A549 (cell line): Measurements from ENCODE around the gene MINDY4. TPM values are rescaled to one million over a fixed set of nuclear protein-coding genes. Genes with fewer than 3 reads are reported as not detected.

Experiments
- ATAC-seq, 2 experiments: fragments of 200-7000 bp in 1 of 2; fragments of >200 bp in 1 of 2; cut with Nextera tagmentation in 1 of 2; cut with Tn5 transposase in 1 of 2; 3 replicates each; pipeline versions ENCODE4 v1.8.0 to v1.9.1; 2018 to 2020; ENCODE audit warnings: mild to moderate bottlenecking in 1 of 2, moderate library complexity in 1 of 2
- CTCF ChIA-PET: fragments of 300-600 bp; sonication (Branson Sonifier 250); formaldehyde crosslinking; extraction: SDS; loops from one replicate; lab custom pipeline; 2021; ENCODE audit warnings: antibody characterized with exemption, inconsistent platforms; lab: Yijun Ruan, JAX
- POLR2A ChIA-PET: fragments of 350-600 bp; formaldehyde crosslinking; extraction: SDS; loops from one replicate; lab custom pipeline; 2021; ENCODE audit warnings: antibody characterized with exemption, inconsistent platforms; lab: Yijun Ruan, JAX
- DNase-seq, 2 experiments: peaks; one replicate each; pipeline versions ENCODE4 v3.0.0 to v3.0.0-alpha.2; 2011 to 2016; ENCODE audit warnings: low read depth in 1 of 2, low spot score in 1 of 2
- FAIRE-seq: peaks from 2 replicates; lab custom pipeline; 2011; peaks lifted over from hg19 to GRCh38; lab: Jason Lieb, UNC
- H3K27ac ChIP-seq, 2 experiments: fragments of >200 bp; sonication (Bioruptor Twin); formaldehyde crosslinking; 3 replicates each; pipeline ENCODE4 v1.5.1; 2016 to 2017
- H3K4me1 ChIP-seq: fragments of >200 bp; sonication (Bioruptor Twin); formaldehyde crosslinking; 3 replicates; pipeline ENCODE4 v1.6.1; 2016
- H3K4me2 ChIP-seq: fragments of >200 bp; sonication (Bioruptor Twin); formaldehyde crosslinking; 3 replicates; pipeline ENCODE4 v1.6.1; 2016
- H3K4me3 ChIP-seq: fragments of >200 bp; sonication (Bioruptor Twin); formaldehyde crosslinking; 3 replicates; pipeline ENCODE4 v1.5.1; 2016
- H3K9me3 ChIP-seq: fragments of >200 bp; sonication (Bioruptor Twin); formaldehyde crosslinking; 3 replicates; pipeline ENCODE4 v1.6.1; 2016
- BHLHE40 ChIP-seq: IDR thresholded peaks from 2 replicates; pipeline ENCODE4 v1.6.1; 2012; ENCODE audit warnings: low read depth, low read length, inconsistent platforms
- EHF ChIP-seq: fragments of 250-450 bp; sonication (Bioruptor Pico); IDR thresholded peaks from 2 replicates; pipeline ENCODE4 v1.5.0; 2020; ENCODE audit warnings: mild to moderate bottlenecking
- EHMT2 ChIP-seq: fragments of 200-600 bp; sonication (generic); IDR thresholded peaks from 2 replicates; pipeline ENCODE4 v1.6.1; 2016; ENCODE audit warnings: antibody characterized with exemption, low read depth, mild to moderate bottlenecking, moderate library complexity
- ESRRA ChIP-seq: fragments of 150-350 bp; IDR thresholded peaks from 2 replicates; pipeline ENCODE4 v1.6.1; 2014; ENCODE audit warnings: mild to moderate bottlenecking, low read length, borderline replicate concordance
- FOSL2 ChIP-seq, 2 experiments: fragments of 450-650 bp in 1 of 2; fragments of >200 bp in 1 of 2; sonication (Bioruptor Twin) in 1 of 2; formaldehyde crosslinking; IDR thresholded peaks; 2 replicates each; pipeline versions ENCODE4 v1.5.0 to v1.6.1; 2016 to 2020; ENCODE audit warnings: mild to moderate bottlenecking in 1 of 2, moderate library complexity in 1 of 2
- HEYL ChIP-seq: fragments of 250-450 bp; sonication (Bioruptor Pico); IDR thresholded peaks from 2 replicates; pipeline ENCODE4 v1.8.0; 2021; ENCODE audit warnings: mild to moderate bottlenecking, moderate library complexity
- HOXB13 ChIP-seq: fragments of 250-450 bp; sonication (Bioruptor Pico); IDR thresholded peaks from 2 replicates; pipeline ENCODE4 v1.5.0; 2020; ENCODE audit warnings: low read depth, mild to moderate bottlenecking, moderate library complexity
- MAFK ChIP-seq: fragments of 450-650 bp; IDR thresholded peaks from 2 replicates; pipeline ENCODE4 v1.6.1; 2014; ENCODE audit not compliant: partially characterized antibody
- MAZ ChIP-seq: fragments of 150-350 bp; IDR thresholded peaks from 2 replicates; pipeline ENCODE4 v1.6.1; 2014; ENCODE audit warnings: antibody characterized with exemption, low read depth, low read length, borderline replicate concordance
- PHF8 ChIP-seq: fragments of 200-600 bp; sonication (generic); IDR thresholded peaks from 2 replicates; pipeline ENCODE4 v1.6.1; 2016; ENCODE audit warnings: low read depth, mild to moderate bottlenecking, antibody characterized with exemption, moderate library complexity, borderline replicate concordance
- POLR2AphosphoS2 ChIP-seq: conservative IDR thresholded peaks from 2 replicates; pipeline ENCODE4 v1.6.1; 2012; ENCODE audit warnings: low read length, improper control_type of control experiment, inconsistent platforms
- RAD21 ChIP-seq, 2 experiments: fragments of >200 bp in 1 of 2; sonication (Bioruptor Twin) in 1 of 2; formaldehyde crosslinking in 1 of 2; IDR thresholded peaks in 1 of 2; conservative IDR thresholded peaks in 1 of 2; 2 replicates in 1 of 2; 3 replicates in 1 of 2; pipeline ENCODE4 v1.6.1; 2012 to 2018; ENCODE audit warnings: inconsistent platforms in 1 of 2
- RCOR1 ChIP-seq: fragments of 150-350 bp; IDR thresholded peaks from 2 replicates; pipeline ENCODE4 v1.6.1; 2014; ENCODE audit warnings: antibody characterized with exemption, low read length, low read depth
- REST ChIP-seq: fragments of 200-600 bp; sonication (generic); IDR thresholded peaks from 2 replicates; pipeline ENCODE4 v1.6.1; 2016; ENCODE audit warnings: antibody characterized with exemption, mild to moderate bottlenecking, moderate library complexity
- RFX5 ChIP-seq: fragments of 450-650 bp; IDR thresholded peaks from 2 replicates; pipeline ENCODE4 v1.7.1; 2014; ENCODE audit warnings: antibody characterized with exemption, mild to moderate bottlenecking, moderate library complexity
- SREBF2 ChIP-seq: fragments of 450-650 bp; IDR thresholded peaks from 2 replicates; pipeline ENCODE4 v1.6.1; 2014; ENCODE audit warnings: mild to moderate bottlenecking, moderate library complexity
- TFCP2L1 ChIP-seq: fragments of 250-450 bp; sonication (Bioruptor Pico); IDR thresholded peaks from 2 replicates; pipeline ENCODE4 v1.5.0; 2021; ENCODE audit warnings: mild to moderate bottlenecking
- USF2 ChIP-seq: fragments of 450-650 bp; IDR thresholded peaks from 2 replicates; pipeline ENCODE4 v1.6.1; 2014; ENCODE audit warnings: antibody characterized with exemption
- ZC3H11A ChIP-seq: fragments of 450-650 bp; IDR thresholded peaks from 2 replicates; pipeline ENCODE4 v1.6.1; 2014; ENCODE audit warnings: antibody characterized with exemption, mild to moderate bottlenecking
- WGBS: methylation state at CpG from one replicate; pipeline ENCODE4 v1.1.6; 2017; ENCODE audit errors: missing lambda C conversion rate; 5-methylcytosine and 5-hydroxymethylcytosine counted together
- polyA plus RNA-seq, 4 experiments: library from polyadenylated mRNA; depleted of rRNA in 3 of 4; stranded (reverse); fragments of >200 nt; fragmentation: RNase III in 1 of 4; extraction: RNeasy Plus Mini Kit Qiagen cat#74134 plus additional on column Dnase treatment in 1 of 4; gene quantifications; 2 replicates in 3 of 4; 3 replicates in 1 of 4; pipeline ENCODE4 v1.2.3, GENCODE V29; 2011 to 2017
- TF ChIP-seq, protein P1 (sequence below): fragments of 250-450 bp; sonication (Bioruptor Pico); IDR thresholded peaks from 2 replicates; pipeline ENCODE4 v1.5.0; 2020; ENCODE audit warnings: low read depth, mild to moderate bottlenecking, moderate library complexity
- TF ChIP-seq, protein P2 (sequence below): fragments of >200 bp; sonication (Bioruptor Twin); formaldehyde crosslinking; IDR thresholded peaks from 3 replicates; pipeline ENCODE4 v1.6.1; 2016
- TF ChIP-seq, protein P3 (sequence below): fragments of >200 bp; sonication (Bioruptor Twin); formaldehyde crosslinking; IDR thresholded peaks from 3 replicates; pipeline ENCODE4 v1.5.1; 2016
- TF ChIP-seq, protein P4 (sequence below): IDR thresholded peaks from 2 replicates; pipeline ENCODE4 v1.6.1; 2012; ENCODE audit warnings: low read depth, borderline replicate concordance

Gene MINDY4
- polyA plus RNA-seq, 2 of the 4 experiments (the other 2 are of a cell fraction), result 1.8 to 3.6 TPM

DNA sequence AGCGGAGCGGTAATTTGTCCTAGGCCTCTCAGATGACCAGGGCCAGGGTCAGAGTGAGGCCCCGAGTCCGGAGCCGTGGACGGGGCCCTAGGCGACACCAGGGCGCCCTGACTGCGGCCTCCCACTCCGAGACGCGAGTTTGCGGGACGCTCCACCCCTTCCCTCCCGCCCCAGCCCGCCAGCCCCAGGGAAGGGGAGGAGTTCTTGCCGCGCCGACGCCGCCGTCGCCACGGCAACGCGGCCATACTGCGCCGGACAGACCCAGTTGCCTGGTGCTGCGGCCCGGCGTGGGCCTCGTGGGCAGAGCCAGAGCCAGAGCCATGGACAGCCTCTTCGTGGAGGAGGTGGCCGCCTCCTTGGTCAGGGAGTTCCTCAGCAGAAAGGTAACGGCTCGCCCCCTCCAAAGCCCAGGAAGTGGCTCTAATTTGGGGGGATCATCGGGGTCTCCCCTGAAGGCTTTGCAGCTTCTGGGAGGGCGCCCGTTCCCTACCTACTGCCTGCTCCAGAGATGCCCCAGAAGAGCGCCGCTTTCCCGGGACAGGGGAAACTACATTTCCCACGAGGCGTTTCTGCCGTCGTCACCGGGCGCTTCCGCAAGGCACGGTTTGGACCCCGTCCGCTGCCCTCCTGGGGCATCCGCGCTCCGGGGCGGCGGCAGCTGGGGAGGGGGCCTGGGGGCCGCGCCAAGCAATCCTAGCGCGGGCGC lies at the start of gene MINDY4 (continued):
- TF ChIP-seq, protein P1, sequence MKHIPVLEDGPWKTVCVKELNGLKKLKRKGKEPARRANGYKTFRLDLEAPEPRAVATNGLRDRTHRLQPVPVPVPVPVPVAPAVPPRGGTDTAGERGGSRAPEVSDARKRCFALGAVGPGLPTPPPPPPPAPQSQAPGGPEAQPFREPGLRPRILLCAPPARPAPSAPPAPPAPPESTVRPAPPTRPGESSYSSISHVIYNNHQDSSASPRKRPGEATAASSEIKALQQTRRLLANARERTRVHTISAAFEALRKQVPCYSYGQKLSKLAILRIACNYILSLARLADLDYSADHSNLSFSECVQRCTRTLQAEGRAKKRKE, result no peak
- TF ChIP-seq PHF8 (peak; percentile 70), SREBF2 (no peak), EHMT2 (no peak), BHLHE40 (no peak), RFX5 (no peak), TFCP2L1 (CRISPR knock-in tag) (0 out of 2 replicates have a peak, but pooled peaks have one; percentile 54), ESRRA (no peak), REST (no peak), FOSL2 (IDR thresholded peaks at IDR 0.05) (no peak), FOSL2 (CRISPR knock-in tag; IDR thresholded peaks at IDR 0.05) (no peak)
- TF ChIP-seq, protein P2, sequence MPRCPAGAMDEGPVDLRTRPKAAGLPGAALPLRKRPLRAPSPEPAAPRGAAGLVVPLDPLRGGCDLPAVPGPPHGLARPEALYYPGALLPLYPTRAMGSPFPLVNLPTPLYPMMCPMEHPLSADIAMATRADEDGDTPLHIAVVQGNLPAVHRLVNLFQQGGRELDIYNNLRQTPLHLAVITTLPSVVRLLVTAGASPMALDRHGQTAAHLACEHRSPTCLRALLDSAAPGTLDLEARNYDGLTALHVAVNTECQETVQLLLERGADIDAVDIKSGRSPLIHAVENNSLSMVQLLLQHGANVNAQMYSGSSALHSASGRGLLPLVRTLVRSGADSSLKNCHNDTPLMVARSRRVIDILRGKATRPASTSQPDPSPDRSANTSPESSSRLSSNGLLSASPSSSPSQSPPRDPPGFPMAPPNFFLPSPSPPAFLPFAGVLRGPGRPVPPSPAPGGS, result peak; percentile 58; the same call in 1 of the 3 replicates

DNA sequence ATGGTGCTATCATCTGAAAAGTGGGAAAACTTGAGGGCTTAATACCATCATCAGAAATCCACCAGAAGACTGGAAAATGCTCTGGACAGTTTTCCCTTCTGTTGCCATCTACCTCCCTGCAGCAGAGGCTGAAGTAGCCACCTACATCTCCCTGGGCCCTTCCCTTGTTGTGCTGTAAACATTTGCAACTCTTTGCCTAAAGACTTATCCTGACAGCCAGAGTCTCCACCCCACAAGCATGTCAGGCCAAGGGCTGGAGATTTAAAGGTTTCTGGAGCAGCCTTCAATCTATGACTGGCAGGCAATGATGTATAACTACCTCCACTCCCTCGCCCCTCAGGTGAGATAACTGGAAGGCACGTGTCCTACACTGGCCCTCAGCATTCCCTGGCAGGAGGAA lies 49.0 kb upstream of the MINDY4 start:
- ATAC-seq (no peak), FAIRE-seq (no peak), DNase-seq (no peak)
- Histone ChIP-seq H3K9me3 (peaks cover 36% of the 10 kb centered on the region), H3K4me2 (no peak overlapping the region), H3K27ac (no peak overlapping the region), H3K4me1 (peaks cover 6% of the 10 kb centered on the region; the same call in 2 of the 3 replicates), H3K4me3 (no peak overlapping the region)
- CTCF ChIA-PET, result interaction anchor here (6.3 kb wide), 1 partner anchor 18 kb away, joined by 48 read pairs; no protein-coding TSS in a partner anchor
- POLR2A ChIA-PET, result no interaction called here
- WGBS, result 0% methylated on average over 2 of the region's 2 CpGs
- no peak for TF ChIP-seq EHF (CRISPR knock-in tag)
- TF ChIP-seq RAD21 (conservative IDR thresholded peaks at IDR 0.05 in 1 of 2, IDR thresholded peaks at IDR 0.05 in 1 of 2), result no peak
- no peak for TF ChIP-seq HOXB13 (CRISPR knock-in tag)
- TF ChIP-seq, protein P3, sequence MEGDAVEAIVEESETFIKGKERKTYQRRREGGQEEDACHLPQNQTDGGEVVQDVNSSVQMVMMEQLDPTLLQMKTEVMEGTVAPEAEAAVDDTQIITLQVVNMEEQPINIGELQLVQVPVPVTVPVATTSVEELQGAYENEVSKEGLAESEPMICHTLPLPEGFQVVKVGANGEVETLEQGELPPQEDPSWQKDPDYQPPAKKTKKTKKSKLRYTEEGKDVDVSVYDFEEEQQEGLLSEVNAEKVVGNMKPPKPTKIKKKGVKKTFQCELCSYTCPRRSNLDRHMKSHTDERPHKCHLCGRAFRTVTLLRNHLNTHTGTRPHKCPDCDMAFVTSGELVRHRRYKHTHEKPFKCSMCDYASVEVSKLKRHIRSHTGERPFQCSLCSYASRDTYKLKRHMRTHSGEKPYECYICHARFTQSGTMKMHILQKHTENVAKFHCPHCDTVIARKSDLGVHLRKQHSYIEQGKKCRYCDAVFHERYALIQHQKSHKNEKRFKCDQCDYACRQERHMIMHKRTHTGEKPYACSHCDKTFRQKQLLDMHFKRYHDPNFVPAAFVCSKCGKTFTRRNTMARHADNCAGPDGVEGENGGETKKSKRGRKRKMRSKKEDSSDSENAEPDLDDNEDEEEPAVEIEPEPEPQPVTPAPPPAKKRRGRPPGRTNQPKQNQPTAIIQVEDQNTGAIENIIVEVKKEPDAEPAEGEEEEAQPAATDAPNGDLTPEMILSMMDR, result no peak
- TF ChIP-seq, protein P2, result no peak
- no peak for TF ChIP-seq ZC3H11A
- TF ChIP-seq FOSL2 (IDR thresholded peaks at IDR 0.05), result no peak
- TF ChIP-seq FOSL2 (CRISPR knock-in tag; IDR thresholded peaks at IDR 0.05), result no peak
- TF ChIP-seq, protein P4, sequence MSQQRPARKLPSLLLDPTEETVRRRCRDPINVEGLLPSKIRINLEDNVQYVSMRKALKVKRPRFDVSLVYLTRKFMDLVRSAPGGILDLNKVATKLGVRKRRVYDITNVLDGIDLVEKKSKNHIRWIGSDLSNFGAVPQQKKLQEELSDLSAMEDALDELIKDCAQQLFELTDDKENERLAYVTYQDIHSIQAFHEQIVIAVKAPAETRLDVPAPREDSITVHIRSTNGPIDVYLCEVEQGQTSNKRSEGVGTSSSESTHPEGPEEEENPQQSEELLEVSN, result no peak
- no peak for TF ChIP-seq MAZ
- TF ChIP-seq MAFK, result no peak
- no peak for TF ChIP-seq HEYL (CRISPR knock-in tag)
- TF ChIP-seq RFX5, result no peak
- TF ChIP-seq TFCP2L1 (CRISPR knock-in tag), result no peak
- no peak for TF ChIP-seq POLR2AphosphoS2
- TF ChIP-seq RCOR1, result no peak
- no peak for TF ChIP-seq USF2
